Spleen (tissue), 11 donors: ENCODE measurements around the gene TMC1. TPM values are rescaled to one million over a fixed set of nuclear protein-coding genes. Genes with fewer than 3 reads are reported as not detected.

Experiments
- DNase-seq: peaks from one replicate; pipeline ENCODE4 v3.0.0-alpha.2; 2020
- H3K27ac ChIP-seq, 8 donors: fragments of 200-600 bp; sonication (generic) in 7 of 8; 1 replicate in 4 of 8; 2 replicates in 4 of 8; pipeline versions ENCODE4 v1.5.0 to v1.8.0; 2016 to 2021; ENCODE audit warnings: inconsistent platforms in 4 of 8, mild to moderate bottlenecking in 4 of 8, moderate library complexity in 1 of 8
- H3K27me3 ChIP-seq, 7 donors: fragments of 200-600 bp; sonication (generic) in 6 of 7; replicated peaks in 1 of 7; 1 replicate in 4 of 7; 2 replicates in 3 of 7; pipeline versions ENCODE4 v1.5.0 to v1.8.0; 2016 to 2021; ENCODE audit warnings: inconsistent platforms in 3 of 7, mild to moderate bottlenecking in 1 of 7
- H3K36me3 ChIP-seq, 6 donors: fragments of 200-600 bp; sonication (generic) in 5 of 6; 1 replicate in 4 of 6; 2 replicates in 2 of 6; pipeline versions ENCODE4 v1.5.0 to v1.8.0; 2016 to 2021; ENCODE audit warnings: inconsistent platforms in 2 of 6
- H3K4me1 ChIP-seq, 6 donors: fragments of 200-600 bp; sonication (generic) in 5 of 6; 1 replicate in 3 of 6; 2 replicates in 3 of 6; pipeline versions ENCODE4 v1.5.0 to v1.8.0; 2016 to 2021; ENCODE audit warnings: inconsistent platforms in 3 of 6
- H3K4me3 ChIP-seq, 8 donors: fragments of 200-600 bp; sonication (generic) in 7 of 8; 1 replicate in 4 of 8; 2 replicates in 4 of 8; pipeline versions ENCODE4 v1.5.0 to v1.8.0; 2016 to 2021; ENCODE audit warnings: inconsistent platforms in 4 of 8, mild to moderate bottlenecking in 4 of 8, moderate library complexity in 2 of 8
- H3K9me3 ChIP-seq, 8 donors: fragments of 200-600 bp; sonication (generic) in 7 of 8; 1 replicate in 4 of 8; 2 replicates in 4 of 8; pipeline versions ENCODE4 v1.5.0 to v1.8.0; 2016 to 2021; ENCODE audit warnings: inconsistent platforms in 4 of 8
- POLR2A ChIP-seq, 3 donors: fragments of 450-650 bp; IDR thresholded peaks; one replicate each; pipeline ENCODE4 v1.5.1; 2017; ENCODE audit warnings: antibody characterized with exemption in 3 of 3, mild to moderate bottlenecking in 1 of 3
- POLR2AphosphoS5 ChIP-seq, 3 donors: sonication (generic); formaldehyde crosslinking; IDR thresholded peaks; one replicate each; pipeline ENCODE4 v1.5.1; 2017; ENCODE audit warnings: antibody characterized with exemption in 3 of 3
- WGBS, 5 donors: extraction: QIAGEN DNeasy Blood & Tissue Kit in 3 of 5; methylation state at CpG; one replicate each; pipeline versions ENCODE4 v1.1.5 to v1.1.7; 2013 to 2018; 5-methylcytosine and 5-hydroxymethylcytosine counted together
- intact Hi-C: fragments of 100-400 bp; cut with DNase I; formaldehyde crosslinking; loops from one replicate; pipeline ENCODE4 v1.15.0; 2023; ENCODE audit warnings: low total_unique reads
- polyA plus RNA-seq, 3 donors: library from polyadenylated mRNA; stranded (reverse); fragments of 200-250 nt; gene quantifications; one replicate each; pipeline ENCODE4 v1.2.1, GENCODE V29; 2013
- total RNA-seq, 7 donors: library from RNA; depleted of rRNA in 3 of 7; stranded (reverse); fragments of >200 nt in 3 of 7; fragmentation: NEBNext Ultra II Directional in 4 of 7; extraction: Animal tissue kit (Norgen Biotek cat#: 25700) in 4 of 7; gene quantifications; one replicate each; pipeline versions ENCODE4 v1.1.0 to v1.2.1, GENCODE V29; 2016 to 2021
- TF ChIP-seq, protein P1 (sequence below), 11 experiments: fragments of 200-600 bp in 7 of 11; fragments of 450-650 bp in 4 of 11; sonication (generic) in 4 of 11; IDR thresholded peaks in 8 of 11; conservative IDR thresholded peaks in 3 of 11; 1 replicate in 7 of 11; 2 replicates in 4 of 11; pipeline versions ENCODE4 v1.4.0 to v1.8.0; 2016 to 2021; ENCODE audit warnings: antibody characterized with exemption in 11 of 11, inconsistent platforms in 4 of 11, mild to moderate bottlenecking in 1 of 11
- donor health status: healthy with polysubstance abuse.
- donor health status: DM: no; HTN: no; CAD: no; lungs with moderate emphysema.
- donor health status: DM: no; HTN: no; CAD: no.
- donor health status: Bipolar disorder and iron deficiency.
- donor health status: healthy.
- donor health status: DM: no; HTN: no; CAD: no.
- donor health status: DM: yes; HTN: yes; CAD: no.

The TMC1 gene
- total and polyA plus RNA-seq, 10 donors: 0.04 to 0.16 TPM; not detected in 8

DNA sequence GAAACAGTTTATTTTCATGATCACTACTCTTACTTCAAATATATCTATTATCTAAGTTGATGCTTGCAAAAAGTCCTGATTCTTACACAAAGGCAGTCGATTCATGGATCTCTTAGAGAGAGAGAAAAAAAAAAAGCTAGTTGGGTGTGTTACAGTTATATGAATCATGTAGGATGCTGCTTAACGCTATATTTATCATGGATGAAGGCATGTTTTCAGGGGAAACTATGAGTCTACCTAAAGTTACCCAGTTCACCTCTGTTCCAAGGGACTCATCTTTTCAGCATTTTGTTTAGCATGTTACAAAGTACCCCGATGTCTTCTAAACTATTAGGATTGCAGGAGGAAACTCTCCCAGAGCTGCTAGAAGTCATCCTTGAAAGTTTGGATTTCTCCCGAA is 13.5 kb downstream of the TMC1 start:
- TF ChIP-seq POLR2A (IDR thresholded peaks at IDR 0.05): no peak
- TF ChIP-seq, protein P1, sequence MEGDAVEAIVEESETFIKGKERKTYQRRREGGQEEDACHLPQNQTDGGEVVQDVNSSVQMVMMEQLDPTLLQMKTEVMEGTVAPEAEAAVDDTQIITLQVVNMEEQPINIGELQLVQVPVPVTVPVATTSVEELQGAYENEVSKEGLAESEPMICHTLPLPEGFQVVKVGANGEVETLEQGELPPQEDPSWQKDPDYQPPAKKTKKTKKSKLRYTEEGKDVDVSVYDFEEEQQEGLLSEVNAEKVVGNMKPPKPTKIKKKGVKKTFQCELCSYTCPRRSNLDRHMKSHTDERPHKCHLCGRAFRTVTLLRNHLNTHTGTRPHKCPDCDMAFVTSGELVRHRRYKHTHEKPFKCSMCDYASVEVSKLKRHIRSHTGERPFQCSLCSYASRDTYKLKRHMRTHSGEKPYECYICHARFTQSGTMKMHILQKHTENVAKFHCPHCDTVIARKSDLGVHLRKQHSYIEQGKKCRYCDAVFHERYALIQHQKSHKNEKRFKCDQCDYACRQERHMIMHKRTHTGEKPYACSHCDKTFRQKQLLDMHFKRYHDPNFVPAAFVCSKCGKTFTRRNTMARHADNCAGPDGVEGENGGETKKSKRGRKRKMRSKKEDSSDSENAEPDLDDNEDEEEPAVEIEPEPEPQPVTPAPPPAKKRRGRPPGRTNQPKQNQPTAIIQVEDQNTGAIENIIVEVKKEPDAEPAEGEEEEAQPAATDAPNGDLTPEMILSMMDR (IDR thresholded peaks at IDR 0.05 in 8 of 11, conservative IDR thresholded peaks at IDR 0.05 in 3 of 11): no peak
- TF ChIP-seq POLR2AphosphoS5 (IDR thresholded peaks at IDR 0.05): no peak
- no peaks in the 10 kb centered on the region for H3K4me1 ChIP-seq
- H3K4me3 ChIP-seq: no peak overlapping the region
- intact Hi-C loops: no loop called here
- H3K9me3 ChIP-seq: peaks cover 0 to 20% (median 6%) of the 10 kb centered on the region in 8 donors
- no peak overlapping the region for H3K27ac ChIP-seq
- DNase-seq: no peak
- 79 to 89% (median 83%) methylated on average over 4 of the region's 4 CpGs for WGBS, 5 donors
- no peaks in the 10 kb centered on the region for H3K36me3 ChIP-seq
- H3K27me3 ChIP-seq: no peaks in the 10 kb centered on the region

DNA sequence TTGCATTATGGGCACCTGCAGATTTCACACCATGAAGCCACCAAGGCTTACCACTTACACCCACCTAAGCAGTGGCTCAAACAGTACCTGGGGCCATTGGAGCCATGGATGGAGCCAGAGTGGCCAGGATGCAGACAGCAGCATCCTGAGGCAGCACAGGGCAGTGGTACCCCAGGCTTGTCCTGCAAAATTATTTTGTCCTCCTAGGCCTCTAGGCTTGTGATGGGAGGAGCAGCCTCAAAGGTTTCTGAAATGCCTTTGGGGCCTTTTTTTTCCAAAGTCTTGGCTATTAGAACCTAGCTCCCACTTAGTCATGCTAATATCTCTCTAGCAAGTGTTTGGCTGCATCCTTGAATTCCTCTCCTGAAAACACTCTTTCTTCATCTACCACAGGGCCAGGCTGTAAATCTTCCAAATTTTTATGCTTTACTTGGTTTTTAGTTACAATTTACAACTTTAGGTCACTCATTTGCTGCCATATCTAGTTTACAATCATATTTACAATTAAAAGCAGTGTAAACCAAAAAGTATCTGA is 15.7 kb downstream of the TMC1 start:
- intact Hi-C loops: no loop called here
- H3K36me3 ChIP-seq: no peaks in the 10 kb centered on the region
- TF ChIP-seq, protein P1 (IDR thresholded peaks at IDR 0.05 in 8 of 11, conservative IDR thresholded peaks at IDR 0.05 in 3 of 11): no peak
- TF ChIP-seq POLR2AphosphoS5 (IDR thresholded peaks at IDR 0.05) (no peak), POLR2A (IDR thresholded peaks at IDR 0.05) (no peak)
- peaks cover 0 to 11% (median 0%) of the 10 kb centered on the region in 8 donors for H3K9me3 ChIP-seq
- no peak for DNase-seq
- no peaks in the 10 kb centered on the region for H3K4me1 ChIP-seq
- H3K27me3 ChIP-seq: no peaks in the 10 kb centered on the region
- no peak overlapping the region for H3K27ac ChIP-seq
- no peak overlapping the region for H3K4me3 ChIP-seq

DNA sequence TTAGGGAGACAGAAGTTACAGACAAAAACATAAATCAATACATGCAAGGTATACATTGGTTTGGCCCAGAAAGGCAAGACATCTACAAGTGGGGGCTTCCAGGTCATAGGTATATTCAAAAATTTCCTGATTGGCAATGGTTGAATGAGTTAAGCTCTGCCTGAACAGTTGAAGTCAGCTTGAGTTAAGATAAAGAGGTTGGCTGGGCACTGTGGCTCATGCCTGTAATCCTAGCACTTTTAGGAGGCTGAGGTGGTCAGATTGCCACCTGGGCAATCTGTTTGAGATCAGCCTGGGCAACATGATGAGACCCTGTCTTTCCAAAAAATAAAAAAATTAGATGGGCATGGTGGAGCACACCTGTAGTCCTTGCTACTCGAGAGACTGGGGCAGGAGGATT is 16.3 kb downstream of the TMC1 start:
- intact Hi-C loops: no loop called here
- H3K27me3 ChIP-seq: no peaks in the 10 kb centered on the region

DNA sequence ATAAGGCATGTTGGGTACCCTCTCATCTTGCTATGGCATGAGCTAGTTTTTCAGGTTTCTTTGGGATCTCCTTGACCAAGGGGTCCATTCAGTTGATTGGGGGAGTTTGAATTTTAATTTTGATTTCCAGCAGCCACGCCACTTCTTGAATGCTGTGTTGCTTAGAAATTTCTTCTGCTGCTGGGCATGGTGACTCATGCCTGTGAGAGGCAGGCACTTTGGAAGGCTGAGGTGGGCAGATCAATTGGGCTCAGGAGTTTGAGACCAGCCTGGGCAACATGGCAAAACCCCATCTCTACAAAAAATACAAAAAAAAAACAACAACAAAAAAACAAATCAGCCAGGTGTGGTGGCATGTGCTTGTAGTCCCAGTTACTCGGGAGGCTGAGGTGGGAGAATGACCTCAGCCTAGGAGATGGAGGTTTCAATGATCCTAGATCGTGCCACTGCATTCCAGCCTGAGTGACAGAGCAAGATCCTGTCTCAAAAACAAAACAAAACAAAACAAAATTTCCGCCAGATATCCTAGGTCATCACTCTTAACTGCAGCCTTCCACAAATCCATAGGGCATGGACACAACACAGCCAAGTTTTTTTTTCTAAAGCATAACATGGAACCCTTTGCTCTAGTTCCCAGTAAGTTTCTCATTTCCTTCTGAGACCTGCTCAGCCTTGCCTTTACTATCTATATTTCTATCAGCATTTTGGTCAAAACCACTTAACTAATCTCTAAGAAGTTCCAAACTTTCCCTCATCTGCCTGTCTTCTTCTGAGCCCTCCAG is 17.7 kb downstream of the TMC1 start:
- no peak overlapping the region for H3K27ac ChIP-seq
- intact Hi-C loops: no loop called here
- no peak for DNase-seq

More for the DNA sequence above, 16.3 kb downstream of the TMC1 start:
- Histone ChIP-seq H3K36me3 (no peaks in the 10 kb centered on the region), H3K4me1 (no peaks in the 10 kb centered on the region), H3K27ac (no peak overlapping the region), H3K4me3 (no peak overlapping the region), H3K9me3 (peaks cover 0 to 11% (median 0%) of the 10 kb centered on the region in 8 donors)
- no peak for DNase-seq
- WGBS, 5 donors: 82 to 94% (median 88%) methylated on average over 1 of the region's 1 CpG
- no peak for TF ChIP-seq POLR2A (IDR thresholded peaks at IDR 0.05)
- TF ChIP-seq, protein P1 (IDR thresholded peaks at IDR 0.05 in 8 of 11, conservative IDR thresholded peaks at IDR 0.05 in 3 of 11): no peak
- TF ChIP-seq POLR2AphosphoS5 (IDR thresholded peaks at IDR 0.05): no peak

More for the DNA sequence above, 17.7 kb downstream of the TMC1 start:
- Histone ChIP-seq H3K4me1 (no peaks in the 10 kb centered on the region), H3K4me3 (no peak overlapping the region), H3K36me3 (no peaks in the 10 kb centered on the region), H3K27me3 (no peaks in the 10 kb centered on the region), H3K9me3 (peaks cover 0 to 11% (median 0%) of the 10 kb centered on the region in 8 donors)
- WGBS, 5 donors: 80 to 90% (median 82%) methylated on average over 4 of the region's 4 CpGs
- TF ChIP-seq POLR2A (IDR thresholded peaks at IDR 0.05) (no peak), POLR2AphosphoS5 (IDR thresholded peaks at IDR 0.05) (no peak)
- TF ChIP-seq, protein P1 (IDR thresholded peaks at IDR 0.05 in 8 of 11, conservative IDR thresholded peaks at IDR 0.05 in 3 of 11): no peak
